NCI-H748 treated with DMSO at 0.1 percent for 48 hours (cell line): Measurements from ENCODE around the gene KCNH1.

Experiments used
- DNase-seq: peaks from one replicate; lab custom pipeline; 2025; lab: John Stamatoyannopoulos, UW

Gene KCNH1

GRCh38 chr1:210758261-210758660, 375.7 kb downstream of the KCNH1 start:
- no peak for DNase-seq

DNA sequence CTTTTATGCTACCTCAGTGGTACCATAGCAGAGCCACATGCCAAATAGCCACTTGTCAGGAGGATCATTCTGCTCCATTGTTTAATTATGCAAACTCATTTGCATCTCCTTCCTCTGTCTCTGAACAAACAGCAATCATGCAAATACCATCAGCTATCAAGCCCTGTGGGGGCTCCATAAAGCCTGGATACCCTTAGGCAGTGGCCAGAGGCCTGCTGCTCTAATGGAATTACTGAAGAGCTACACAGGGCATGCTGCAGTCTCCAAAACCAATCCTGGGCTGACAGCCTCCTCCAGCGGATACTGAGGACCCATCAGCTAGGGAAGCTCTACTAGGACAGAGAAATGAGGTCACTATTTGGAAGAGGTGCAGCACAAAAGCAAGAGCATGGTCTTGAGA, 376.3 kb downstream of the KCNH1 start:
- DNase-seq = no peak

- no peak for DNase-seq
Observed at GRCh38 chr1:210755991-210756659, 377.8 kb downstream of the KCNH1 start.

DNA sequence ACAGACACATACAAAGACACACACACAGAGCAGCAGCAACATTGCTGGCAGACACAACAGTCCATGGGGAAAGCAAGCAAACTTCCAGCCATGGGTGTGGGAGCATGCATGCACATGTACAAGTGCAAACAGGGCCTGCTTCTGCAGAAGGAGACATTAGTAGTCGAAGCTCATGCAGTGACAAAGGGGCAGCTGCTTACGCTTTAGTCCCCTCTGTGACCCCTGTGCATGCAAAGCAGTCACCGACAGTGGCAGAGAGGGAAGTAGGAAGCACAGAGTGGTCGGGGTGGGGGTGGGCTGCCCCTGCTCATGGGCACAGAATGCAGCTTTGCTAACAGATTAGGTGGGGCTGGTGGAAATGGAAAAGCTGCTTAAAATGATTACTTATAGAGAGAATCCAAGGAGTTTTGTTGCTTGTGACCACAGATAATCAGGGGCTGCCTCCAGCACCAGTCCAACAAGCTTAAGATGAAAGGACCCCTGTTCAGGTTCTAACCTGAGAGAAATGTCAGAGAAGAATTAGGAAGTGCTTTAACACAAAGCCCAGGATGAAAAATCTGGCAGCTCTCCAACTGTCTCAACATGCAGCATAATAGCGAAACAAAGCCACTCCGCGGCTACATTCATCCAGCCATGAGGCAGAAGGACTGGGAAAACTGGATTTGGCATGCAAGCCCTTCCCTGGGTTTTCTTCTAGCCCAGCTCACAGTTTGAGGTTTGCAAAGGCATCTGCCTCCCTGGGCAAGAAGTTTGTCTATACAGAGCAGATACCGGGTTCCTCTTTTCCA, 378.9 kb downstream of the KCNH1 start:
- DNase-seq = peak; percentile 78

GRCh38 chr1:210751911-210752310, 382.0 kb downstream of the KCNH1 start:
- no peak for DNase-seq

GRCh38 chr1:210750468-210750867, 383.5 kb downstream of the KCNH1 start:
- DNase-seq = no peak

DNA sequence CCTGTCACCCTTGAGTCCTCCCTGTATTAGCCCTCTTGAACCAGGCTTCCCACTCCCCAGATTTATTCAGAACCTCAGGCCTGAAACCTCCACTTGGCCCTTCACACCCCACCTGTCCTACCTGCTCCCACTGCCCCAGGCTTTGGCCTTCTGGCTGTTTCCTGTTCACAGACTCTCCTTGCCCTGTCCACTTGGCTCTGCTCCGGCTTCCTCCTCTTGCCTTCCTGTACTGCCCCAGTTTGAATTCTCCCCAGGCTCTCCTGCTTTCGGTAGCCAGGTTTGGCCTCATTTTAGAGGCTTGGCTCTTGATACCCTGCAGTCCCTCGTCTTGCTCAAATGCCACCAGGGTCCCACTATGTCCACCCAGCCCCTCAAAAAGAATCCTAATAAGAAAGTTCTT, 385.2 kb downstream of the KCNH1 start:
- no peak for DNase-seq

DNA sequence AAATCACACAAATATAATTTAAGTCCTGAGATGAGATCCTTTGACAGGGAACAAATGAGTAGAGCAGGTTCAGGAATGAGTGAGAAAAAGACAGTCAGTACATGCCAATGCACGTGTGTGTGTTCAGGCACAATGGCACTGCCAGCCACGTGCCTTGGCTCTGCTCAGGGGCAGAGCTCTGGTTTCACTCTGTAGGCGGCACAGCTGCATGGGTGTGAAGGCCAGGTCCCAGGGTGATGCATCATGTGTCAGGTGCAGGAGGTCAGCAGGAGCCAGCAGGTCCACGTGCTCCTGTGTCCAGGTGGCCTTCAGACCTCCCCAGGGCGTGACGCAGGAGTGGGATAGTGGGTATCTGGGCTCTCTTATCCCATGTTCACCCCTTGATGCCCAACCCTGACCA, 386.1 kb downstream of the KCNH1 start:
- no peak for DNase-seq

GRCh38 chr1:210747112-210747511, 386.8 kb downstream of the KCNH1 start:
- no peak for DNase-seq

- no peak for DNase-seq
Observed at GRCh38 chr1:210746024-210746731, 387.8 kb downstream of the KCNH1 start.

DNA sequence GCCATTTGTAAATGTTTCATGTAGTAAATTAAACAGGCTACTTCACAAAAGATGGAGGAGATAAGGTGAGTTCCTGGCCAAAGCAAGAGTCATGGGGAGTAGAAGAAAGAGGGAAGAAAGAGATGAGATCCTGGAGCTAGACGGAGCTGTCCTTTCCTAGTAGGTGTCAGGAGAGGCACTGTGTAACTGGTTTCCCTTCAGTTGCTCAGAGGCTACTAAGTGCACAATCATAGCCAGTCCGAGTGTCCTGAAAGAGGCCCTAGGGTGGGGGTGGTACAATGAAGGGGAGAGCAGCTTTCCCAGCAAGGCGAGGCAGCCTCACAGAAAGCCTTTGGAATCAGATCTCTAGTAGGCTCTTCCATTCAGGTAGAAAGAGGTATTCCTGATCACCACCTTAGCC, 390.9 kb downstream of the KCNH1 start:
- DNase-seq = no peak

GRCh38 chr1:210741564-210741963, 392.4 kb downstream of the KCNH1 start:
- DNase-seq = no peak

DNA sequence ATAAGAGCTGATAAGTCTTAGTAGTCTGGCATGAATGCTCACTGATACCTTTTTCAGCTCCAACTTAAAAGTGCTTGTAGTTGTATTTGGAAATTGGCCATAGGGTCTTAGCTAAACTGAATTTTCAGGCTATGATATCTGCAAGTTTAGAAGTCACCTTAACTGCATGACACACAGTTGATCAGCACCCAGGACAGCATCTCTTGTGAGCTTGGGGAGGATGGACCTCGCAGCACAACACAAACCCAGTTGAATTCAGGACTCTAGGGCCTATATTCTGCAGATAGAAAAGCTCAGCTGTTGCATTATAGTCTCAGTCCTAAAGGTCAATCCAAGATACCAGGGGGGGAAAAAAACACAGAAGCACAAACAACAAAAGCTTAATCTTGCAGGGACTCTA, 394.3 kb downstream of the KCNH1 start:
- DNase-seq = no peak

DNA sequence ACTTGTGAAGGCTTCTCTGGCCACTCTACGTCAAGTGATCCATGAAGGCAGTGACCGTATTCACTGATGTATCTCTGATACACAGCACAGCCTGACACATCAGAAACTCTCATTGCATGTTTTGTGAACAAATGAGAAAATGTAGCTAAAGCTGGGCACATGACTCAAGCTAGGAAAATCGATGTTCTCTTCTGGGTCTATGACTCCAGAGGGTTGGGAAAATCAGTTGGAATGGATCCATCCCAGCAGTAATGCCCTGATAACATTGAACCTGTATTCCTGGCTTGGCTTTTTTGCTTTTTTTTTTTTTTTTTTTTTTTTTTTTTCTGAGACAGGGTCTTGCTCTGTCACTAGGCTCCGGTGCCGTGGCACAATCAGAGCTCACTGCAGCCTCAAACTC, 395.7 kb downstream of the KCNH1 start:
- DNase-seq = no peak

GRCh38 chr1:210736713-210737112, 397.2 kb downstream of the KCNH1 start:
- DNase-seq = no peak

GRCh38 chr1:210731597-210731996, 402.4 kb downstream of the KCNH1 start:
- DNase-seq = no peak

- DNase-seq = no peak
Observed at GRCh38 chr1:210731193-210731592, 402.8 kb downstream of the KCNH1 start.

DNA sequence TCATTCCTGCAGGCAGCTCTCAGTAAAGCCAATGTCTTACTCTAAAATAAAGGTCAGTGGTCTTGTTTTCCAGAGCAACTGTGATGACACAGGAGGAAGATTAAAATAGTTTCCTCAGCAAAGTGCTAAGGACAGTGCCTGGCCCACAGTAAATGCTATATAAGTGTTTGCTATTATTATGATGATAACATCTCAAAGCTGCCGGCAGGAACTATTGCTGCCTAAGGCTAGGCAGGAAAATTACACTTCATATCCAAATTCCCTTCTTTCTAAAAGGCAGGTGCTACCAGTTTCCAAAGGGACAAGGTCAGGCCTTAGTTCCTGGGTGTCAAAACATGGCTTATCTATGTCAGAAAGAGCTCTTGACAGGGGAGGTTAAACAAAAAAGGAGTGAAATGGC, 403.9 kb downstream of the KCNH1 start:
- DNase-seq = peak; percentile 63

DNA sequence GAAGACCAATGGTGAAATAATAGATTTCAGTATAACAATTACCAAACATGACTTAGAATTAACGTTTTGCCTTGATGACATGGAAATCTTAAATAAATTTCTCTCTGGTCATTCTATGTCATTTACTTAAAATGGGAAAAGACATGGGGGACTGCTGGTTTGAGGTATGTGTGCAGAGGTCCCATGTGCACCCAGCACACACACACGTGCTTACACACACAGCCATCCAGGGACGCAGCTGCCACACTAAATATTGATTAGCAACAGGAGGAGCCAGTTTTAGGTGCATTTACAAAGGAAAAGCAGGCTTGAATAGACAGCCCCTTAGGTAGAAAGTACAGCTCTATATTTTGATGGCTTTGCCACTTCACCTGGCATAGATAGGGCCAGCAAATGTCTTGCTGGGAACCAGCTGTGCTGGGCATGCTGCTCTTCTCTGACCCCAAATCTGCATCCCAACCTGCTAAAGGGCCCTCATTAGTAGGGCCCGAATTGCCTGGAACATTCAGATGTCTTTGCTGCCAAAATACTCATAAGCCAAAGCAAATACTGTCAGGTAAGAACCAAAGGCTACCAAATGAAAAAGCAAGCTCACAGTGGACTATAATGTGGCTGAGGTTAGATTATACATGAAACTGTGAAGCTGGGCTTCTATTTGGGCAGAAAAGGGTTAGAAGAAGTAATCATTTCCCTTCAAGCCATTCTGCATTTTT, 405.4 kb downstream of the KCNH1 start:
- DNase-seq = no peak

- no peak for DNase-seq
Observed at GRCh38 chr1:210727709-210728108, 406.2 kb downstream of the KCNH1 start.

DNA sequence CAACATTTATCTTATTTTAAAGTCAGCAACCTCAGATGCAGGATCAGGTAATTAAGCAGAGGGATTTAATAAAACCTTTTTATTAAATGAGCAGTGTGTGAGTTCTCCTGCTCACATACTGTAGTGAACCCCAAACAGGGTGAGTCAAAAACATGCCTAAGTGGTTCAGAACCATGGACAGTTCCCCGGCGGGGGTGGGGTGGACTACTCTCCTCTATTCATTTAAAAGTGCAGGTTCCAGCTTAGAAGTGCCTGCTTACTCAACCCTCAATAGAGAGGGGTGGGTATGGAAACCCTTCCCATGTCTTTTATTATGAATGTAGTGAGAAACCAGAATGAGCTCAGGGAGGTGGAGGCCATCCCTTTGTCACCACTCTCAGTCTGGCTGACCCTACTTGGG, 407.3 kb downstream of the KCNH1 start:
- DNase-seq = no peak

DNA sequence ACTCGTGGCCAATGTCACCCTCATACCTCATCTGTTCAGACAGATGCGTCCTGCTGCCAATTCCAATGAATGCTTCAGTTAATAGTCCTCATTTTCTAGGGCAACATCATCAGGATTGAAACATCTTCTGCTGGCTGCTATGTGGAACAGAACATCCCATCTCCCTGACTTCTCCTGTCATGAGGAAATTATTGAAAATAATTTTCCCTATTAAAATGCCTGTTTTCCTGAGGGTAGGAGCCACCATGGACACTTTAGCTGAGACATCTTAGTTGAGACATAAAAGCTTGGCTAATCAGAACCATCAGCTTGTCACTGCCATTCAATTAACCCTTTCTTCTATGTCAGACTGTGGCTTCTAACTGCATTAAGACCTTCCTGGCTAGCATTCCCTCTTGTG, 409.2 kb downstream of the KCNH1 start:
- DNase-seq = no peak
